H9 (cell line): ENCODE measurements around the gene TARBP1. TPM values are rescaled to one million over a fixed set of nuclear protein-coding genes. Genes with fewer than 3 reads are reported as not detected.
A peak's percentile ranks its signal among the peaks of the same experiment; 100 is the strongest.

ENCODE experiments used
- DNase-seq: peaks from one replicate; pipeline ENCODE4 v3.0.0-alpha.2; 2017
- H2AFZ ChIP-seq: one replicate; pipeline ENCODE4 v1.6.1; 2013; ENCODE audit warnings: mild to moderate bottlenecking, low read length, control low read depth, moderate library complexity
- H2AK5ac ChIP-seq: 2 replicates; pipeline ENCODE4 v1.6.1; 2013; ENCODE audit warnings: low read length, control low read depth, mixed read lengths; ENCODE audit not compliant: insufficient read length
- H2BK120ac ChIP-seq: one replicate; pipeline ENCODE4 v1.6.1; 2013; ENCODE audit warnings: low read depth, mild to moderate bottlenecking, low read length, control low read depth, inconsistent platforms; ENCODE audit not compliant: poor library complexity, severe bottlenecking
- H2BK12ac ChIP-seq: 2 replicates; pipeline ENCODE4 v1.6.1; 2013; ENCODE audit warnings: low read length, control low read depth, mixed read lengths, low read depth; ENCODE audit not compliant: insufficient read length
- H2BK15ac ChIP-seq: 2 replicates; pipeline ENCODE4 v1.6.1; 2013; ENCODE audit warnings: low read depth, low read length, control low read depth
- H2BK20ac ChIP-seq: one replicate; pipeline ENCODE4 v1.6.1; 2013; ENCODE audit warnings: low read depth, mild to moderate bottlenecking, low read length, control low read depth, inconsistent platforms; ENCODE audit not compliant: poor library complexity, severe bottlenecking
- H2BK5ac ChIP-seq: 2 replicates; pipeline ENCODE4 v1.6.1; 2013; ENCODE audit warnings: low read length, control low read depth, mixed read lengths; ENCODE audit not compliant: insufficient read length
- H3K14ac ChIP-seq: 2 replicates; pipeline ENCODE4 v1.6.1; 2013; ENCODE audit warnings: low read length, control low read depth; ENCODE audit not compliant: insufficient read depth
- H3K18ac ChIP-seq: 2 replicates; pipeline ENCODE4 v1.6.1; 2013; ENCODE audit warnings: low read depth, mild to moderate bottlenecking, mixed read lengths, low read length, control low read depth; ENCODE audit not compliant: insufficient read length
- H3K23ac ChIP-seq: 2 replicates; pipeline ENCODE4 v1.6.1; 2013; ENCODE audit warnings: low read length, control low read depth, mixed read lengths, low read depth; ENCODE audit not compliant: insufficient read length
- H3K23me2 ChIP-seq: 2 replicates; pipeline ENCODE4 v1.6.1; 2013; ENCODE audit warnings: low read depth, mild to moderate bottlenecking, mixed read lengths, low read length, control low read depth; ENCODE audit not compliant: insufficient read length, poor library complexity, severe bottlenecking
- H3K27ac ChIP-seq: 2 replicates; pipeline ENCODE4 v1.5.1; 2013; ENCODE audit warnings: low read length, control low read depth, mixed read lengths, low read depth; ENCODE audit not compliant: insufficient read length
- H3K27me3 ChIP-seq: 2 replicates; pipeline ENCODE4 v1.6.1; 2013; ENCODE audit warnings: low read length, control low read depth, inconsistent platforms; ENCODE audit not compliant: insufficient read depth
- H3K4ac ChIP-seq: 2 replicates; pipeline ENCODE4 v1.6.1; 2013; ENCODE audit warnings: low read depth, mild to moderate bottlenecking, control low read depth, inconsistent platforms, low read length, moderate library complexity
- H3K4me1 ChIP-seq: 2 replicates; pipeline ENCODE4 v1.6.1; 2013; ENCODE audit warnings: low read length, control low read depth, inconsistent platforms; ENCODE audit not compliant: insufficient read depth
- H3K4me2 ChIP-seq: 2 replicates; pipeline ENCODE4 v1.6.1; 2013; ENCODE audit warnings: low read length, control low read depth, mixed read lengths; ENCODE audit not compliant: insufficient read length, insufficient read depth
- H3K56ac ChIP-seq: 2 replicates; pipeline ENCODE4 v1.6.1; 2013; ENCODE audit warnings: low read depth, mild to moderate bottlenecking, mixed read lengths, low read length, control low read depth; ENCODE audit not compliant: insufficient read length
- H3K79me1 ChIP-seq: 2 replicates; pipeline ENCODE4 v1.6.1; 2013; ENCODE audit warnings: low read depth, mild to moderate bottlenecking, moderate library complexity, low read length, control low read depth, inconsistent platforms; ENCODE audit not compliant: insufficient read depth, poor library complexity, severe bottlenecking
- H3K79me2 ChIP-seq: 2 replicates; pipeline ENCODE4 v1.6.1; 2013; ENCODE audit warnings: low read length, control low read depth, inconsistent platforms; ENCODE audit not compliant: insufficient read depth
- H3K9ac ChIP-seq: 2 replicates; pipeline ENCODE4 v1.6.1; 2013; ENCODE audit warnings: low read length, control low read depth, mixed read lengths; ENCODE audit not compliant: insufficient read length; ENCODE audit errors: extremely low read depth
- H3K9me3 ChIP-seq: one replicate; pipeline ENCODE4 v1.6.1; 2013; ENCODE audit warnings: low read depth, low read length, inconsistent platforms; ENCODE audit not compliant: control insufficient read depth
- H3T11ph ChIP-seq: one replicate; pipeline ENCODE4 v1.6.1; 2013; ENCODE audit warnings: mild to moderate bottlenecking, low read length, control low read depth, inconsistent platforms
- H4K20me1 ChIP-seq: one replicate; pipeline ENCODE4 v1.6.1; 2013; ENCODE audit not compliant: control insufficient read depth, insufficient read length, insufficient read depth
- H4K5ac ChIP-seq: 2 replicates; pipeline ENCODE4 v1.6.1; 2013; ENCODE audit warnings: low read depth, mild to moderate bottlenecking, mixed read lengths, low read length, control low read depth; ENCODE audit not compliant: insufficient read length
- H4K8ac ChIP-seq: replicated peaks from 2 replicates; pipeline ENCODE4 v1.6.1; 2013; ENCODE audit warnings: low read length, control low read depth, mixed read lengths, low read depth; ENCODE audit not compliant: insufficient read length
- H4K91ac ChIP-seq: 2 replicates; pipeline ENCODE4 v1.6.1; 2013; ENCODE audit warnings: low read depth, mild to moderate bottlenecking, moderate library complexity, mixed read lengths, low read length, control low read depth; ENCODE audit not compliant: insufficient read length
- H3K27ac Mint-ChIP-seq, 3 experiments: 2 replicates in 2 of 3; 3 replicates in 1 of 3; pipeline ENCODE4 v1.8.0; 2020 to 2021; ENCODE audit warnings: mixed read lengths in 3 of 3, mild to moderate bottlenecking in 1 of 3, moderate library complexity in 1 of 3
- H3K27me3 Mint-ChIP-seq: 2 replicates; pipeline ENCODE4 v1.8.0; 2021; ENCODE audit warnings: low read depth, mild to moderate bottlenecking, moderate library complexity, mixed read lengths
- H3K36me3 Mint-ChIP-seq, 3 experiments: 2 replicates in 2 of 3; 3 replicates in 1 of 3; pipeline ENCODE4 v1.8.0; 2020 to 2021; ENCODE audit warnings: low read depth in 3 of 3, mixed read lengths in 3 of 3; ENCODE audit not compliant: insufficient read depth in 1 of 3
- H3K4me1 Mint-ChIP-seq, 2 experiments: 2 replicates each; pipeline ENCODE4 v1.8.0; 2020; ENCODE audit warnings: mixed read lengths in 2 of 2
- H3K4me3 Mint-ChIP-seq, 2 experiments: 2 replicates in 1 of 2; 3 replicates in 1 of 2; pipeline ENCODE4 v1.8.0; 2020 to 2021; ENCODE audit warnings: mild to moderate bottlenecking in 2 of 2, mixed read lengths in 2 of 2, moderate library complexity in 1 of 2
- H3K9me3 Mint-ChIP-seq, 2 experiments: 2 replicates in 1 of 2; 3 replicates in 1 of 2; pipeline ENCODE4 v1.8.0; 2020; ENCODE audit warnings: mild to moderate bottlenecking in 2 of 2, mixed read lengths in 2 of 2, moderate library complexity in 1 of 2
- WGBS: extraction: QIAGEN DNeasy Blood & Tissue Kit; methylation state at CpG from one replicate; pipeline ENCODE4 v1.1.7; 2013; ENCODE audit warnings: missing lambda C conversion rate, low lambda C conversion rate, mixed read lengths; ENCODE audit not compliant: insufficient read length; ENCODE audit errors: extremely low coverage; 5-methylcytosine and 5-hydroxymethylcytosine counted together
- total RNA-seq: library from RNA; stranded (reverse); gene quantifications from 2 replicates; pipeline ENCODE4 v1.2.1, GENCODE V29; 2021
- TF ChIP-seq, protein P1 (sequence below): fragments of 200-600 bp; sonication (generic); conservative IDR thresholded peaks from 3 replicates; pipeline ENCODE4 v1.8.0; 2021; ENCODE audit warnings: antibody characterized with exemption, mild to moderate bottlenecking

The TARBP1 gene
- total RNA-seq, 1 experiment from 2014 or later = 20.2 TPM

DNA sequence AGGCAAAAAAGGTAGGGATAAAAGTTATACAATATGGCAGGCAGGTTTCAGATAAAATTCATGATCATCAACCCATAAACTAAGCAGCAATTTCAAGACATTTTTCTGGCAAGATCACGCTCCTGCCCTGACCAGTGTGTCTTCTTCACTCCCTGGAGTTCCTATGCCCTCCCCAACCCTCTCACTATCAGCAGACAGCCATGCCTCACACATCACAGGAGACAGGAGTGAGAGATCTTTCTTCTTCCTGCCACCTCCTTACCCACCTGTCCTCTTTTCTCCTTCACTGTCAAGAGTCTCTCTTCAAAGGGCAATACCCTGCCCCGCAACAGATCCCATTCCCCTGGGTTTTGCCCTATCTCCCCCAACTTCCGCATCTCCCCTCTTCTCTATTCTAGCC is 77.3 kb downstream of the TARBP1 start:
- Histone ChIP-seq H2BK12ac (no peak overlapping the region), H3K4me1 (no peaks in the 10 kb centered on the region), H3K9me3 (no peaks in the 10 kb centered on the region), H4K5ac (no peak overlapping the region), H4K8ac (no peak overlapping the region), H2AFZ (no peak overlapping the region), H3K18ac (no peak overlapping the region), H3K79me2 (no peaks in the 10 kb centered on the region), H3K27me3 (no peaks in the 10 kb centered on the region), H3K14ac (no peak overlapping the region), H3K56ac (no peak overlapping the region), H2BK15ac (no peak overlapping the region), H3K79me1 (no peaks in the 10 kb centered on the region), H3K23ac (no peak overlapping the region), H2BK5ac (no peak overlapping the region), H3K27ac (no peak overlapping the region), H2BK20ac (no peak overlapping the region), H4K91ac (no peak overlapping the region), H3K4me2 (no peak overlapping the region), H2BK120ac (no peak overlapping the region), H3K9ac (no peak overlapping the region), H3K23me2 (no peaks in the 10 kb centered on the region), H3T11ph (no peak overlapping the region), H3K4ac (no peak overlapping the region), H4K20me1 (no peaks in the 10 kb centered on the region), H2AK5ac (no peak overlapping the region)
- no peaks in the 10 kb centered on the region for H3K4me1 Mint-ChIP-seq
- H3K27ac Mint-ChIP-seq = peak overlapping the region; percentile 14 to 88 (median 22); a peak in 4 of 7 replicates
- H3K27me3 Mint-ChIP-seq = no peaks in the 10 kb centered on the region; the same call in 1 of the 2 replicates
- no CpG with 5 or more reads among the region's 3 CpGs for WGBS
- peaks cover 3 to 23% (median 13%) of the 10 kb centered on the region in 3 experiments for H3K36me3 Mint-ChIP-seq
- peaks cover 3 to 4% of the 10 kb centered on the region in 2 experiments; a peak in 3 of 5 replicates for H3K9me3 Mint-ChIP-seq
- TF ChIP-seq, protein P1, sequence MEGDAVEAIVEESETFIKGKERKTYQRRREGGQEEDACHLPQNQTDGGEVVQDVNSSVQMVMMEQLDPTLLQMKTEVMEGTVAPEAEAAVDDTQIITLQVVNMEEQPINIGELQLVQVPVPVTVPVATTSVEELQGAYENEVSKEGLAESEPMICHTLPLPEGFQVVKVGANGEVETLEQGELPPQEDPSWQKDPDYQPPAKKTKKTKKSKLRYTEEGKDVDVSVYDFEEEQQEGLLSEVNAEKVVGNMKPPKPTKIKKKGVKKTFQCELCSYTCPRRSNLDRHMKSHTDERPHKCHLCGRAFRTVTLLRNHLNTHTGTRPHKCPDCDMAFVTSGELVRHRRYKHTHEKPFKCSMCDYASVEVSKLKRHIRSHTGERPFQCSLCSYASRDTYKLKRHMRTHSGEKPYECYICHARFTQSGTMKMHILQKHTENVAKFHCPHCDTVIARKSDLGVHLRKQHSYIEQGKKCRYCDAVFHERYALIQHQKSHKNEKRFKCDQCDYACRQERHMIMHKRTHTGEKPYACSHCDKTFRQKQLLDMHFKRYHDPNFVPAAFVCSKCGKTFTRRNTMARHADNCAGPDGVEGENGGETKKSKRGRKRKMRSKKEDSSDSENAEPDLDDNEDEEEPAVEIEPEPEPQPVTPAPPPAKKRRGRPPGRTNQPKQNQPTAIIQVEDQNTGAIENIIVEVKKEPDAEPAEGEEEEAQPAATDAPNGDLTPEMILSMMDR = no peak
- H3K4me3 Mint-ChIP-seq = no peak overlapping the region
- DNase-seq = no peak
